ENCODE data around the gene EEF1G. TPM values are rescaled to one million over a fixed set of nuclear protein-coding genes. Genes with fewer than 3 reads are reported as not detected.

Gene EEF1G
- total and polyA plus RNA-seq, 2 donors (not counting 1 experiment from before 2014, with no cell fraction given): 1,582 to 1,867 TPM

DNA sequence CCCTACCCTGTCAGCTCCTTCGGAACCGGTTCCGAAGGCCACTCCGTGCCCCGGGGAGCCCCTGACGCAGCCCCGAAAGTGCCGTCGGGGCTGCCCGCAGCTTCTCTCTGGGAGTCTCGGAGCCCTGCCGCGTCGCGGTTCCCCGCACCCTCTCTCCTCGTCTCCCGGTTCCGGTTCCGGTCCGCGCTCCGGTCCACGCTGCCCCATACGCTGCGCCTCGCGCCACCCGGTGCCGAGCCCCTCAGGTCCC is 27.4 kb upstream of the EEF1G start:
- Histone ChIP-seq H3K36me3 (replicated peaks in 1 of 2; ENCODE audit: control extremely low read depth in 1 of 2, control insufficient read depth in 1 of 2, extremely low read depth in 1 of 2, insufficient read depth in 2 of 2, low read length in 1 of 2) (peaks cover 4 to 45% of the 10 kb centered on the region in 2 experiments), H3K4me3 (ENCODE audit: control extremely low read depth in 1 of 5, extremely low read depth in 1 of 5, insufficient read depth in 1 of 5, low read depth in 2 of 5, low read length in 4 of 5) (peak overlapping the region; percentile 82 to 97 (median 86)), H3K9ac (ENCODE audit: low read length) (peak overlapping the region; percentile 95), H4K20me1 (ENCODE audit: control insufficient read depth, insufficient read depth, low read length, poor library complexity, severe bottlenecking) (peaks cover 7% of the 10 kb centered on the region), H3K9me3 (ENCODE audit: control extremely low read depth in 1 of 3, control insufficient read depth in 2 of 3, insufficient read depth in 1 of 3, low read length in 2 of 3) (peaks cover 0 to 3% (median 0%) of the 10 kb centered on the region in 3 donors), H3K4me2 (replicated peaks; ENCODE audit: low read depth, low read length, poor library complexity, severe bottlenecking) (peak overlapping the region; percentile 94), H3K27me3 (replicated peaks in 1 of 4; ENCODE audit: control extremely low read depth in 1 of 4, control insufficient read depth in 3 of 4, insufficient read depth in 4 of 4, low read length in 3 of 4) (no peaks in the 10 kb centered on the region), H2AFZ (ENCODE audit: insufficient read depth, low read depth, low read length, poor library complexity, severe bottlenecking) (peak overlapping the region; percentile 86), H3K79me2 (ENCODE audit: control insufficient read depth, insufficient read depth, low read length) (peaks cover 32% of the 10 kb centered on the region), H3K27ac (ENCODE audit: low read length in 2 of 2) (peak overlapping the region; percentile 64 to 90), H3K4me1 (ENCODE audit: control insufficient read depth in 2 of 2, insufficient read depth in 2 of 2, low read length in 2 of 2) (peaks cover 24 to 40% of the 10 kb centered on the region in 2 donors)
- ChIA-PET POLR2A (interaction anchor here (0.6 to 3.1 kb wide), 14 partner anchors 9 to 280 kb away, joined by 3 to 63 read pairs (median 6); partner anchors contain the start of genes B3GAT3, C11orf98, CSKMT and EEF1G), CTCF (interaction anchor here (0.9 to 2.4 kb wide), 7 partner anchors 9 to 185 kb away, joined by 3 to 47 read pairs (median 3); partner anchors contain the start of gene TUT1)
- WGBS (ENCODE audit: insufficient coverage): under 1% methylated on average over 30 of the region's 30 CpGs
- H3K27me3 Mint-ChIP-seq: no peaks in the 10 kb centered on the region
- no peaks in the 10 kb centered on the region for H3K9me3 Mint-ChIP-seq (ENCODE audit: insufficient read depth)
- H3K4me3 Mint-ChIP-seq: peak overlapping the region; percentile 97
- H3K27ac Mint-ChIP-seq: peak overlapping the region; percentile 96
- DNase-seq (no peak), ATAC-seq (ENCODE audit: low read depth) (peak; percentile 1)
- intact Hi-C loops (cut with micrococcal nuclease): loop anchor here (1.0 kb wide), 3 partner anchors 21 to 157 kb away; partner anchors contain the start of gene GANAB
- TF ChIP-seq CTCF (IDR thresholded peaks at IDR 0.05) (no peak), EZH2 (IDR thresholded peaks at IDR 0.05; ENCODE audit: borderline replicate concordance, insufficient read depth, low read depth, low read length, poor library complexity, severe bottlenecking) (no peak)
- peaks cover 46% of the 10 kb centered on the region for H3K4me1 Mint-ChIP-seq

GRCh38 chr11:62600367-62601121 is 26.9 kb upstream of the EEF1G start:
- peaks cover 24 to 40% of the 10 kb centered on the region in 2 donors for H3K4me1 ChIP-seq (ENCODE audit: control insufficient read depth in 2 of 2, insufficient read depth in 2 of 2, low read length in 2 of 2)
- H4K20me1 ChIP-seq (ENCODE audit: control insufficient read depth, insufficient read depth, low read length, poor library complexity, severe bottlenecking): peaks cover 7% of the 10 kb centered on the region
- peak overlapping the region; percentile 82 to 97 (median 86) for H3K4me3 ChIP-seq (ENCODE audit: control extremely low read depth in 1 of 5, extremely low read depth in 1 of 5, insufficient read depth in 1 of 5, low read depth in 2 of 5, low read length in 4 of 5)
- H3K27ac ChIP-seq (ENCODE audit: low read length in 2 of 2): peak overlapping the region; percentile 64 to 90
- H3K27ac Mint-ChIP-seq: peak overlapping the region; percentile 96
- H2AFZ ChIP-seq (ENCODE audit: insufficient read depth, low read depth, low read length, poor library complexity, severe bottlenecking): peak overlapping the region; percentile 86
- no peak for DNase-seq
- H3K9me3 Mint-ChIP-seq (ENCODE audit: insufficient read depth): no peaks in the 10 kb centered on the region
- TF ChIP-seq EZH2 (IDR thresholded peaks at IDR 0.05; ENCODE audit: borderline replicate concordance, insufficient read depth, low read depth, low read length, poor library complexity, severe bottlenecking): no peak
- peaks cover 4 to 48% of the 10 kb centered on the region in 2 experiments for H3K36me3 ChIP-seq (replicated peaks in 1 of 2; ENCODE audit: control extremely low read depth in 1 of 2, control insufficient read depth in 1 of 2, extremely low read depth in 1 of 2, insufficient read depth in 2 of 2, low read length in 1 of 2)
- H3K4me1 Mint-ChIP-seq: peaks cover 46% of the 10 kb centered on the region
- under 1% methylated on average over 21 of the region's 26 CpGs for WGBS (ENCODE audit: insufficient coverage)
- ChIA-PET POLR2A (interaction anchor here (0.6 to 3.1 kb wide), 12 partner anchors 9 to 241 kb away, joined by 3 to 63 read pairs (median 6); partner anchors contain the start of genes C11orf98, CSKMT, EEF1G and GANAB), CTCF (interaction anchor here (1.2 to 2.4 kb wide), 6 partner anchors 9 to 81 kb away, joined by 3 to 47 read pairs (median 4); partner anchors contain the start of genes B3GAT3 and TUT1)
- H3K27me3 ChIP-seq (replicated peaks in 1 of 4; ENCODE audit: control extremely low read depth in 1 of 4, control insufficient read depth in 3 of 4, insufficient read depth in 4 of 4, low read length in 3 of 4): no peaks in the 10 kb centered on the region
- ATAC-seq (ENCODE audit: low read depth): no peak
- intact Hi-C loops (cut with micrococcal nuclease): loop anchor here (1.0 kb wide), 3 partner anchors 22 to 156 kb away; partner anchors contain the start of gene GANAB
- H3K4me2 ChIP-seq (replicated peaks; ENCODE audit: low read depth, low read length, poor library complexity, severe bottlenecking): peak overlapping the region; percentile 94
- H3K9ac ChIP-seq (ENCODE audit: low read length): peak overlapping the region; percentile 95
- H3K27me3 Mint-ChIP-seq: no peaks in the 10 kb centered on the region
- peaks cover 27% of the 10 kb centered on the region for H3K79me2 ChIP-seq (ENCODE audit: control insufficient read depth, insufficient read depth, low read length)
- peak overlapping the region; percentile 97 for H3K4me3 Mint-ChIP-seq
- peaks cover 0 to 3% (median 0%) of the 10 kb centered on the region in 3 donors for H3K9me3 ChIP-seq (ENCODE audit: control extremely low read depth in 1 of 3, control insufficient read depth in 2 of 3, insufficient read depth in 1 of 3, low read length in 2 of 3)

All from B cell (primary cell).